Panc1 (cell line): Measurements from ENCODE around the gene B3GALT2. TPM values are rescaled to one million over a fixed set of nuclear protein-coding genes. Genes with fewer than 3 reads are reported as not detected.

ENCODE experiments used
- ATAC-seq: fragments of 200-7000 bp; cut with Tn5 transposase; 2 replicates; pipeline ENCODE4 v1.9.1; 2020; ENCODE audit warnings: mild to moderate bottlenecking, moderate library complexity
- BruUV-seq: library from RNA; stranded (reverse); fragments of 400-500 nt; replicated peaks from 2 replicates; lab custom pipeline; 2021; lab: Mats Ljungman, UMichigan
- CTCF ChIA-PET: fragments of 300-600 bp; sonication (Branson Sonifier 250); formaldehyde crosslinking; loops from one replicate; lab custom pipeline; 2022; ENCODE audit warnings: antibody characterized with exemption; lab: Charles Lee
- POLR2A ChIA-PET: fragments of 300-600 bp; sonication (Branson Sonifier 250); formaldehyde crosslinking; loops from one replicate; lab custom pipeline; 2022; ENCODE audit warnings: antibody characterized with exemption; lab: Charles Lee
- DNase-seq: peaks from one replicate; pipeline ENCODE4 v3.0.0-alpha.2; 2010; ENCODE audit warnings: low read depth, low spot score
- H3K27ac ChIP-seq: 2 replicates; pipeline ENCODE4 v1.5.1; 2011; ENCODE audit warnings: mild to moderate bottlenecking, low read length, inconsistent platforms
- H3K27me3 ChIP-seq: fragments of 200-500 bp; sonication (Bioruptor generic); 2 replicates; pipeline ENCODE4 v1.6.0; 2014; ENCODE audit warnings: low read length, inconsistent platforms; ENCODE audit not compliant: control insufficient read depth, insufficient read depth
- H3K36me3 ChIP-seq: fragments of 200-500 bp; sonication (Bioruptor generic); 2 replicates; pipeline ENCODE4 v1.5.1; 2014; ENCODE audit warnings: inconsistent platforms, mild to moderate bottlenecking, low read length, moderate library complexity; ENCODE audit not compliant: control insufficient read depth, insufficient read depth
- H3K4me1 ChIP-seq: 2 replicates; pipeline ENCODE4 v1.5.1; 2011; ENCODE audit warnings: inconsistent platforms, mild to moderate bottlenecking, low read length, moderate library complexity; ENCODE audit not compliant: control insufficient read depth, insufficient read depth
- H3K4me3 ChIP-seq, 2 experiments: 2 replicates each; pipeline ENCODE4 v1.5.1; 2011 to 2012; ENCODE audit warnings: low read depth in 2 of 2, low read length in 2 of 2, mild to moderate bottlenecking in 2 of 2, inconsistent platforms in 1 of 2, moderate library complexity in 1 of 2
- H3K9me3 ChIP-seq: fragments of 200-500 bp; sonication (Bioruptor generic); 2 replicates; pipeline ENCODE4 v1.5.1; 2014; ENCODE audit warnings: low read depth, mild to moderate bottlenecking, inconsistent platforms, low read length, moderate library complexity; ENCODE audit not compliant: control insufficient read depth, insufficient read depth
- POLR2AphosphoS5 ChIP-seq: IDR thresholded peaks from 2 replicates; pipeline ENCODE4 v1.6.1; 2012; ENCODE audit warnings: mild to moderate bottlenecking, low read depth, low read length, moderate library complexity
- REST ChIP-seq, 2 experiments: IDR thresholded peaks; 2 replicates each; pipeline ENCODE4 v1.6.1; 2011 to 2012; ENCODE audit warnings: low read depth in 2 of 2, control low read depth in 1 of 2, low read length in 1 of 2, mild to moderate bottlenecking in 1 of 2, moderate library complexity in 1 of 2; ENCODE audit not compliant: insufficient read depth in 1 of 2
- SIN3A ChIP-seq: IDR thresholded peaks from 2 replicates; pipeline ENCODE4 v1.6.1; 2012; ENCODE audit warnings: low read depth, mild to moderate bottlenecking, low read length, moderate library complexity, borderline replicate concordance; ENCODE audit not compliant: insufficient read depth
- TCF7L2 ChIP-seq: IDR thresholded peaks from 2 replicates; pipeline ENCODE4 v1.6.1; 2011; ENCODE audit warnings: mild to moderate bottlenecking, low read depth, low read length, inconsistent platforms
- in situ Hi-C: cut with HindIII; loops from 2 replicates; pipeline ENCODE4 v1.10.0; 2016; ENCODE audit warnings: low sequenced_read_pairs, low pct_unique_long_range_greater_than_20kb
- intact Hi-C: fragments of 100-400 bp; cut with micrococcal nuclease; formaldehyde crosslinking; loops from one replicate; pipeline ENCODE4 v1.10.0; 2022; ENCODE audit not compliant: unreplicated experiment
- total RNA-seq: library from RNA; stranded (reverse); gene quantifications from one replicate; pipeline ENCODE4 v1.2.1, GENCODE V29; 2021; ENCODE audit not compliant: unreplicated experiment
- TF ChIP-seq, protein P1 (sequence below): fragments of 450-650 bp; IDR thresholded peaks from 2 replicates; pipeline ENCODE4 v1.5.1; 2017; ENCODE audit warnings: mild to moderate bottlenecking

Gene B3GALT2
- total RNA-seq, 1 experiment from 2014 or later: 0.08 TPM

- Histone ChIP-seq H3K9me3 (no peaks in the 10 kb centered on the region), H3K4me3 (no peak overlapping the region), H3K27ac (no peak overlapping the region), H3K27me3 (no peaks in the 10 kb centered on the region), H3K4me1 (no peaks in the 10 kb centered on the region; the same call in 1 of the 2 replicates), H3K36me3 (no peaks in the 10 kb centered on the region; the same call in 1 of the 2 replicates)
- TF ChIP-seq REST (IDR thresholded peaks at IDR 0.05; ENCODE audit: insufficient read depth in 1 of 2, low read depth in 2 of 2, low read length in 1 of 2) (no peak), TCF7L2 (no peak), POLR2AphosphoS5 (no peak), SIN3A (no peak)
- TF ChIP-seq, protein P1, sequence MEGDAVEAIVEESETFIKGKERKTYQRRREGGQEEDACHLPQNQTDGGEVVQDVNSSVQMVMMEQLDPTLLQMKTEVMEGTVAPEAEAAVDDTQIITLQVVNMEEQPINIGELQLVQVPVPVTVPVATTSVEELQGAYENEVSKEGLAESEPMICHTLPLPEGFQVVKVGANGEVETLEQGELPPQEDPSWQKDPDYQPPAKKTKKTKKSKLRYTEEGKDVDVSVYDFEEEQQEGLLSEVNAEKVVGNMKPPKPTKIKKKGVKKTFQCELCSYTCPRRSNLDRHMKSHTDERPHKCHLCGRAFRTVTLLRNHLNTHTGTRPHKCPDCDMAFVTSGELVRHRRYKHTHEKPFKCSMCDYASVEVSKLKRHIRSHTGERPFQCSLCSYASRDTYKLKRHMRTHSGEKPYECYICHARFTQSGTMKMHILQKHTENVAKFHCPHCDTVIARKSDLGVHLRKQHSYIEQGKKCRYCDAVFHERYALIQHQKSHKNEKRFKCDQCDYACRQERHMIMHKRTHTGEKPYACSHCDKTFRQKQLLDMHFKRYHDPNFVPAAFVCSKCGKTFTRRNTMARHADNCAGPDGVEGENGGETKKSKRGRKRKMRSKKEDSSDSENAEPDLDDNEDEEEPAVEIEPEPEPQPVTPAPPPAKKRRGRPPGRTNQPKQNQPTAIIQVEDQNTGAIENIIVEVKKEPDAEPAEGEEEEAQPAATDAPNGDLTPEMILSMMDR: no peak
- in situ Hi-C loops: no loop called here
- ATAC-seq: no peak
- BruUV-seq: no TSS peak
- ChIA-PET POLR2A (no interaction called here), CTCF (no interaction called here)
- DNase-seq: no peak
- intact Hi-C loops: no loop called here
These were observed 35.2 kb upstream of the B3GALT2 start for GRCh38 chr1:193221651-193222050.

GRCh38 chr1:193219391-193219790 lies 33.0 kb upstream of the B3GALT2 start:
- no peaks in the 10 kb centered on the region for H3K27me3 ChIP-seq
- no peak overlapping the region for H3K4me3 ChIP-seq
- CTCF ChIA-PET: no interaction called here
- no peak overlapping the region for H3K27ac ChIP-seq
- DNase-seq: no peak
- no TSS peak for BruUV-seq
- no peaks in the 10 kb centered on the region; the same call in 1 of the 2 replicates for H3K4me1 ChIP-seq
- H3K36me3 ChIP-seq: no peaks in the 10 kb centered on the region; the same call in 1 of the 2 replicates
- POLR2A ChIA-PET: no interaction called here
- no peak for ATAC-seq
- intact Hi-C loops: no loop called here
- H3K9me3 ChIP-seq: no peaks in the 10 kb centered on the region
- in situ Hi-C loops: no loop called here
- TF ChIP-seq SIN3A (no peak), REST (IDR thresholded peaks at IDR 0.05; ENCODE audit: insufficient read depth in 1 of 2, low read depth in 2 of 2, low read length in 1 of 2) (no peak), TCF7L2 (no peak), POLR2AphosphoS5 (no peak)
- TF ChIP-seq, protein P1: no peak
